Thymus (tissue), 11 donors: ENCODE results near the gene SENP6. TPM values are rescaled to one million over a fixed set of nuclear protein-coding genes. Genes with fewer than 3 reads are reported as not detected.
A peak's percentile ranks its signal among the peaks of the same experiment; 100 is the strongest.

ENCODE experiments used
- DNase-seq, 9 donors: peaks; one replicate each; pipeline ENCODE4 v3.0.0-alpha.2; 2013; ENCODE audit warnings: low spot score in 9 of 9, low read depth in 6 of 9, missing footprints in 1 of 9
- H3K27ac ChIP-seq, 2 donors: one replicate each; pipeline ENCODE4 v1.5.1; 2013; ENCODE audit warnings: control low read depth in 1 of 2, low read depth in 1 of 2, low read length in 1 of 2, mild to moderate bottlenecking in 1 of 2, moderate library complexity in 1 of 2
- H3K27me3 ChIP-seq, 2 donors: one replicate each; pipeline ENCODE4 v1.5.1; 2013; ENCODE audit warnings: low read length in 1 of 2; ENCODE audit not compliant: control insufficient read depth in 2 of 2, insufficient read depth in 1 of 2
- H3K36me3 ChIP-seq, 2 donors: one replicate each; pipeline ENCODE4 v1.5.1; 2013; ENCODE audit warnings: low read length in 1 of 2, mild to moderate bottlenecking in 1 of 2, moderate library complexity in 1 of 2; ENCODE audit not compliant: control insufficient read depth in 2 of 2, insufficient read depth in 2 of 2
- H3K4me1 ChIP-seq, 2 donors: one replicate each; pipeline ENCODE4 v1.5.1; 2013; ENCODE audit warnings: low read length in 2 of 2; ENCODE audit not compliant: control insufficient read depth in 2 of 2, insufficient read depth in 2 of 2
- H3K4me3 ChIP-seq, 2 donors: one replicate each; pipeline ENCODE4 v1.5.1; 2013; ENCODE audit warnings: low read length in 2 of 2, control low read depth in 1 of 2, mild to moderate bottlenecking in 1 of 2
- H3K9me3 ChIP-seq, 2 donors: one replicate each; pipeline ENCODE4 v1.5.1; 2013; ENCODE audit warnings: low read length in 1 of 2, mild to moderate bottlenecking in 1 of 2; ENCODE audit not compliant: control insufficient read depth in 2 of 2, insufficient read depth in 1 of 2
- WGBS: extraction: QIAGEN DNeasy Blood & Tissue Kit; methylation state at CpG from one replicate; pipeline ENCODE4 v1.1.7; 2013; 5-methylcytosine and 5-hydroxymethylcytosine counted together
- polyA plus RNA-seq: library from polyadenylated mRNA; stranded (reverse); fragments of 200-250 nt; gene quantifications from one replicate; pipeline ENCODE4 v1.2.3, GENCODE V29; 2013
- total RNA-seq: library from RNA; stranded (reverse); fragments of 120-200 nt; gene quantifications from one replicate; pipeline ENCODE4 v1.2.4, GENCODE V29; 2013
- donor health status: healthy.

SENP6 gene
- total and polyA plus RNA-seq, 2 donors, result 64.0 to 91.4 TPM

- H3K9me3 ChIP-seq, result no peaks in the 10 kb centered on the region
- peak in 7 of 9 donors; percentile 38 to 81 (median 59) for DNase-seq
- no peaks in the 10 kb centered on the region for H3K36me3 ChIP-seq
- peak overlapping the region; percentile 97 to 99 for H3K27ac ChIP-seq
- H3K27me3 ChIP-seq, result no peaks in the 10 kb centered on the region
- WGBS, result under 1% methylated on average over 70 of the region's 70 CpGs
- peaks cover 7 to 10% of the 10 kb centered on the region in 2 donors for H3K4me1 ChIP-seq
- peak overlapping the region; percentile 87 to 97 for H3K4me3 ChIP-seq
Observed at GRCh38 chr6:75602246-75603105, 796 bp downstream of the SENP6 start.

DNA sequence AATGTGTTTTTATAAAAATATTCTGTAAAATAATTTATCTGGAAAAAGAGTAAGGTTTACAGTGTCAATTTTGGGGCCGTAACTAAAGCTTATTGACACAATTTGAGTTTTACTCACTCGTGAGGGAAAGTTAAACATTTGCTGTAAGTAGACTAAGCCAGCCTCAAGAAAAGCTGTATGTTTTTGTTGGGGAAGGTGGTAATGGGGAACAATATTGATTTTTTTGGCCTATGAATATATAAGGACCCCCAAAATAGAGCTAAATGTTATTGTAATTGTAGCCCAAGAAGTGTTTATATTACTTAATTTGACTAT, 1.4 kb downstream of the SENP6 start:
- H3K36me3 ChIP-seq, result no peaks in the 10 kb centered on the region
- H3K27ac ChIP-seq, result peak overlapping the region in 1 of 2 donors; percentile 97
- H3K4me1 ChIP-seq, result peaks cover 7 to 10% of the 10 kb centered on the region in 2 donors

GRCh38 chr6:75604294-75604693, 2.6 kb downstream of the SENP6 start:
- no peak for DNase-seq
- WGBS, result 95% methylated on average over 16 of the region's 16 CpGs
- peaks cover 7 to 10% of the 10 kb centered on the region in 2 donors for H3K4me1 ChIP-seq
- no peak overlapping the region for H3K4me3 ChIP-seq
- no peaks in the 10 kb centered on the region for H3K27me3 ChIP-seq
- no peaks in the 10 kb centered on the region for H3K36me3 ChIP-seq
- H3K9me3 ChIP-seq, result no peaks in the 10 kb centered on the region
- no peak overlapping the region for H3K27ac ChIP-seq

More for the DNA sequence above, 1.4 kb downstream of the SENP6 start:
- DNase-seq, result no peak
- no peaks in the 10 kb centered on the region for H3K27me3 ChIP-seq
- peak overlapping the region; percentile 87 to 97 for H3K4me3 ChIP-seq
- WGBS, result 6% methylated on average over 2 of the region's 2 CpGs
- H3K9me3 ChIP-seq, result no peaks in the 10 kb centered on the region

DNA sequence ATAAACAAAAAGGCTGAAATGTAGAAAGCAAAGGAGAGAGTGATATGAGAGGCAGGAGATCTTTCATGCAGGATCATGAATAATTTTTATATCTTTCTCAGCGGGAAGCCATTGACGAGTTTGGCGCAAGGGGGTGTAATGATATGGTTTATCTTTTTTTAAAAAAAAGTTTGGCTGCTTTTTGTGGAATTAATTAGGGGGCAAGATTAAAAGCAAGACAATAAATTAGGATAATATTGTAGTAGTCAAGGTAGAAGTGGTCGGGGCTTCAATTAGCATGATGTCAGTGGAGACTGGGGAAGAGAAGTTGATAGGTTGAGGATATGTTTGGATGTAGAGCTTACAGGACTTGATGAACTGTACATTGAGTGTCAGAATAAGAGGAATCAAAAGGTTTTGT, 4.0 kb downstream of the SENP6 start:
- Histone ChIP-seq H3K27ac (no peak overlapping the region), H3K27me3 (no peaks in the 10 kb centered on the region), H3K4me1 (peaks cover 5 to 9% of the 10 kb centered on the region in 2 donors), H3K4me3 (no peak overlapping the region), H3K36me3 (no peaks in the 10 kb centered on the region), H3K9me3 (no peaks in the 10 kb centered on the region)
- WGBS, result 98% methylated on average over 4 of the region's 4 CpGs
- no peak for DNase-seq

GRCh38 chr6:75608304-75608703, 6.6 kb downstream of the SENP6 start:
- no peak for DNase-seq
- no peak overlapping the region for H3K27ac ChIP-seq
- H3K36me3 ChIP-seq, result no peaks in the 10 kb centered on the region
- H3K9me3 ChIP-seq, result no peaks in the 10 kb centered on the region
- peaks cover 12% of the 10 kb centered on the region in 2 donors for H3K4me1 ChIP-seq
- no peak overlapping the region for H3K4me3 ChIP-seq
- 90% methylated on average over 3 of the region's 3 CpGs for WGBS
- no peaks in the 10 kb centered on the region for H3K27me3 ChIP-seq

GRCh38 chr6:75608956-75609533, 7.4 kb downstream of the SENP6 start:
- Histone ChIP-seq H3K27ac (no peak overlapping the region), H3K36me3 (no peaks in the 10 kb centered on the region), H3K9me3 (no peaks in the 10 kb centered on the region), H3K4me3 (no peak overlapping the region), H3K27me3 (no peaks in the 10 kb centered on the region), H3K4me1 (peaks cover 8 to 9% of the 10 kb centered on the region in 2 donors)
- no peak for DNase-seq
- WGBS, result 50% methylated on average over 4 of the region's 4 CpGs

DNA sequence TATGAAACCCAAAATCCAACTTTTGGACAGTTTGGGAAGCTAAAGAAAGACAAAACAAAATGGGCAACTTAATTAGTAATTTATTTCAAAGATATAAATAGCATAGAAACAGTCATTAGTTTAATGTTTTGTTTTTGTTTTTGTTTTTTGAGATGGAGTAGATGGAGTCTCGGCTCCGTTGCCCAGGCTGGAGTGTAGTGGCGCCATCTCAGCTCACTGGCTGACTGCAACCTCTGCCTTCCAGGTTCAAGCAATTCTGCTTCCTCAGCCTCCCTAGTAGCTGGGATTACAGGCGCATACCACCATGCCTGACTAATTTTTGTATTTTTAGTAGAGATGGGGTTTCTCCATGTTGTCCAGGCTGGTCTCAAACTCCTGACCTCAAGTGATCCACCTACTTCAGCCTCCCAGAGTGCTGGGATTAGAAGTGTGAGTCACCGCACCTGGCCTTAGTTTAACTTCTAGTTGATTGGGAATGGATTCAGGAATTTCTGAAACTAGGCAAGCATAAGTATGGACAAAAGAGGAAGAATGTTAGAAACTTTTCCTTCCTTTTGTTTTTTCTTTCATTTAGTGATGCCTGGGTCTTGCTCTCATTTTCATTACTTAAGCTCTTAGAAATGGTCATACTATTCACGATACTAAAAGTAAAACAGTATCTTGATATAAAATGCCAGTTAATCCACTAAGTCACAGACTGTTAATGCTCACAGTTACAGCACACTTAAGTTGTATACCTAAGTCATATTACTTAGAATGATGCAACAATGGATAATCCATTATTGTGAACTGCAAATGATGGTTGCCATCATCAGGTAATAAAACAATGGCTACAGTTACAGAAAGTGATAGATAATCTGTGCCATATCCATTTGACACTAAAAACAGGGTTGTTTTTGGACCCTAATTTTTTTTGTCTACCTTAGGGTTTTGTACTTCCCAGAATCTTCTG, 8.2 kb downstream of the SENP6 start:
- H3K27ac ChIP-seq, result no peak overlapping the region
- DNase-seq, result no peak
- 94% methylated on average over 6 of the region's 6 CpGs for WGBS

GRCh38 chr6:75611011-75611701, 9.5 kb downstream of the SENP6 start:
- Histone ChIP-seq H3K4me3 (no peak overlapping the region), H3K36me3 (no peaks in the 10 kb centered on the region), H3K27ac (no peak overlapping the region), H3K27me3 (no peaks in the 10 kb centered on the region), H3K9me3 (no peaks in the 10 kb centered on the region), H3K4me1 (peaks cover 5 to 9% of the 10 kb centered on the region in 2 donors)
- 81% methylated on average over 2 of the region's 2 CpGs for WGBS
- no peak for DNase-seq

More for the DNA sequence above, 8.2 kb downstream of the SENP6 start:
- H3K4me3 ChIP-seq, result no peak overlapping the region
- H3K4me1 ChIP-seq, result peaks cover 5 to 9% of the 10 kb centered on the region in 2 donors
- H3K27me3 ChIP-seq, result no peaks in the 10 kb centered on the region
- H3K9me3 ChIP-seq, result no peaks in the 10 kb centered on the region
- no peaks in the 10 kb centered on the region for H3K36me3 ChIP-seq
